NCI-H748 (cell line): ENCODE measurements around the gene ZBTB16.

ENCODE experiments used
- DNase-seq: peaks from one replicate; lab custom pipeline; 2025; ENCODE audit not compliant: unreplicated experiment; lab: John Stamatoyannopoulos, UW

ZBTB16 gene

DNA sequence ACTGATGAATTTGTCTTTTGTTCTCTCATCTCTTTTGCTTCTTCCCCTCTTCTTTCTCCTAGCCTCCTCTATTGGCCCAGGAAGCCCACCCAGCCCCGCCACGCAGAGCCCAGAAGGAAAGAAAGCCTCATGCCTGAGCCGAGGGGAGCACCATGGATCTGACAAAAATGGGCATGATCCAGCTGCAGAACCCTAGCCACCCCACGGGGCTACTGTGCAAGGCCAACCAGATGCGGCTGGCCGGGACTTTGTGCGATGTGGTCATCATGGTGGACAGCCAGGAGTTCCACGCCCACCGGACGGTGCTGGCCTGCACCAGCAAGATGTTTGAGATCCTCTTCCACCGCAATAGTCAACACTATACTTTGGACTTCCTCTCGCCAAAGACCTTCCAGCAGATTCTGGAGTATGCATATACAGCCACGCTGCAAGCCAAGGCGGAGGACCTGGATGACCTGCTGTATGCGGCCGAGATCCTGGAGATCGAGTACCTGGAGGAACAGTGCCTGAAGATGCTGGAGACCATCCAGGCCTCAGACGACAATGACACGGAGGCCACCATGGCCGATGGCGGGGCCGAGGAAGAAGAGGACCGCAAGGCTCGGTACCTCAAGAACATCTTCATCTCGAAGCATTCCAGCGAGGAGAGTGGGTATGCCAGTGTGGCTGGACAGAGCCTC is 3.8 kb downstream of the ZBTB16 start:
- DNase-seq, result no peak

GRCh38 chr11:114063829-114064201 is 4.3 kb downstream of the ZBTB16 start:
- no peak for DNase-seq

GRCh38 chr11:114064216-114064615 is 4.7 kb downstream of the ZBTB16 start:
- no peak for DNase-seq

GRCh38 chr11:114065094-114065493 is 5.6 kb downstream of the ZBTB16 start:
- DNase-seq, result no peak

DNA sequence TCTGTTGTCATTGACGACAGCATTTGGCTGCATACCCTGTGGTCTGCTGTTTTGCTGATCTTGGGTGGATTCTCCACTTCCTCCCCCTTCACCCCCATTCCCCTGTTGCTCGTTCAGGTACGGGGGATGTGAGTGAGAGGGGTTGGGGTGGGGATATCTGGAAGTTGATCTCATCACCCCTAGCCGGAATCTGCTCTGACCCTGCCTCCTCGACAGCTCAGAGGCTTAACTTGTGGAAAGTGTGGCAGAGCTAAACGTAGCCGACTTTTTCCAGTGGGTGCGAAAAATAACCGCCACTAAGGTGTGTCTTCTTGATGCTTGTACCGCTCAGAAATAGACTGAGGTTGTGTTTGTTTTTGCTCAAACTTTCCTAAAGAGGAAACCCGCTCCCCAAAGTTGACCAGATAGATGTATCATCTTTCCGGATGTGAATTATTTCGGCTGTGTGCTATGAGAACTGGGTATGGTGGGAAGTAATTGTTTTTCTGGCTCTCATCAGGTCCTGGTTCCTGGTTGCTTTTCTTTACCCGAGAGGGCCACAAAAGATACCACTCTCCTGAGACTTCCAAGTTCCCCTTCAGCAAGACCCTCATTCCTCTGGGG is 6.6 kb downstream of the ZBTB16 start:
- no peak for DNase-seq

GRCh38 chr11:114068327-114068726 is 8.8 kb downstream of the ZBTB16 start:
- no peak for DNase-seq

GRCh38 chr11:114070464-114071139 is 11.1 kb downstream of the ZBTB16 start:
- no peak for DNase-seq

DNA sequence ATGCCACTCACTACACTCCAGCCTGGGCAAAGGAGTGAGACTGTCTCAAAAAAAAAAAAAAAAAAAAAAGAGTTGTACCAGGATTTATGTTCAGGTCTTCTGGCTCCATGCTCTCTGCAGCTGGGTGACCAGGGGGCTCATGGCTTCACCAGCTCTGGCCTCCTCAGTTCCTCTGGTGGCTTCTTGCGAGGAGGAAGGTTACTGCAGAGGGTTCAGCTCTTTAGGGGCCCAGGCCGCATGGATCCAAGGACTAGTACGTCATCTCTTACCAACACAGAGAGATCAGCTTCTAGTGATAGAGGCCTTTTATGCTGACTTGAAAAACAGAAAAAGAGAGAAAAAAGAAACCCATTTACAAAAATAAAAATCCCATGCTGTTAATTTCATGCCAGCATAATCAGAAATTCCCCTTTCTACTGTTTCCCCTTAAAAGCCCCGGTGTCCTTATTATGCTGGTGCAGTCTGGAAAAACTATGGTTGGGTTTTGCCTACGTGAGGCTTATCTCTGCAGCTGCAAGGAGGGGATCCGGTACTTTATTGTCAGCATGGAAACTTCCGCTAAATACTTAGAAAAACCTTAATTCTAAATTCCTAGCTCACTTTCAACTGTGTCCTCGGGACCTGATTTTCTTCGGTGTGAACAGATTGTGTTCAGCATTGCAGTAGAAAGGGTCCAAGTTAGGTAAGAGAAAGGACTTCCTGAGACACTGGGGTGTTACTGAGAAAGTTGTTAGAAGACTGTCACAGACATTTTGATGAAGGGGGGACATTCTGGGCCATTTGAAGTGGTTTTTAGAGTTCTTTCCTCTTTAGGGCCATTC is 13.7 kb downstream of the ZBTB16 start:
- no peak for DNase-seq

DNA sequence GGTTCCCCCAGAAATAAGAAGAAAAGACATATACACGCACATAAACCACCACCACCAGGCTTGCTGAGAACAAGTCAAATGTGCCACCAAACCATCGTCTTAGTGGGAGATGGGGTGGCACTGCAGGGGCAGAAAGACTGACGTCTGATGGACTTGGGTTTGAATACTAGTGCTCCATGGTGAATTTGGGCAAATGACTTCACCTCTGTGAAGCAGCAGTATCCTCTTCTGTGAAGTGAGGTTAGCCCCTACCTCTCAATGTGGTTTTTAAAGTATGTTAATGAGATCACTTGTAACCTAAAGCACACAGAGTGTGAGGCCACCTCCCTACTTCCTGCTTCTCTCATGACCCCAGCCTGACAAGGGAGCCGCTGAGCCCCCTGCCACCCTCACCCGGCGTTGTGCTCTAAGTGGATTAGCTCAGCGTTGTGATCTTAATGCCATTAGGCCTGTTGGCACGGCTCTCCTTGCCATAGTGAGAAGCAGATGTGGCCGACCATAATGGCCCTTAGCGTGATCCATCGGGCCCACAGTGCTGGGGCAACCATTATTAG is 14.4 kb downstream of the ZBTB16 start:
- no peak for DNase-seq

DNA sequence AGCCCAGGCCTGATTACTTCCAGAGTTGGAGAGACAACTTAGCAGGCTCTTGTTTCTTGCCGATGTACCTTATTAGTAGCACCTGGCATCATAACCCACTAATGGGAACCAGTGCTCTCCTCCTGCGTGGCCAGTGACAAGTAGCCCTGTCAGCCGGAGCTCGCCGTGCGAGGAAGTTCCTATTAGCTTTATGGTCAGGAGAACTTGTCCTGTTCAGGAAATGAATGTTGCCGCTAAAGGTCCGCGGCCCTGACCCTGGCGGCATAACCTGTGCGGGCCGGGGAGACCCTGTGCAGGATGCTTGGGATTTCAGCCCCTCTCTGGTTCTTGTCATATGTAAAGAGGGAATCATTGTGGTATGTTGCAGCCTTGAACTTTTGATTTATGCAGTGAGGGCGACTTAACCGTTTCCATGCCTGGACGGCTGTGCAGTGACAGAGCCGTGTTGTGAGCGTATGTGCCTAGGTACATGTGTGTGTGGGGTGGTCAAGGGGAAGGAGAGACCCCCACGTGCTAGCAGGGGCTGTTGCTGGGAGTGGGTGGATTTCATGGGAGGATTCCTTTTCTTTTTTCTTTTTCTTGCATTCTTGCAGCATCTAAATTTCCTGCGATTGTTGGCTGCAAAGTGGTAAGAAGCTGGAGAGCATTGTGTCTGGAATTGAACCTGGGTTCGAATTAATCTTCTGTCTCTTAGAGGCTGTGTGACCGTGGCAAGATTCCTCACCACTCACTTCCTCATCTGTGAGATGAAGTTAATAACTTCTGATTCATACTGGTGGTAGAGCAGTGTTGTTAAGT is 15.2 kb downstream of the ZBTB16 start:
- no peak for DNase-seq

- DNase-seq, result no peak
These were observed 15.8 kb downstream of the ZBTB16 start for GRCh38 chr11:114075344-114075610.

DNA sequence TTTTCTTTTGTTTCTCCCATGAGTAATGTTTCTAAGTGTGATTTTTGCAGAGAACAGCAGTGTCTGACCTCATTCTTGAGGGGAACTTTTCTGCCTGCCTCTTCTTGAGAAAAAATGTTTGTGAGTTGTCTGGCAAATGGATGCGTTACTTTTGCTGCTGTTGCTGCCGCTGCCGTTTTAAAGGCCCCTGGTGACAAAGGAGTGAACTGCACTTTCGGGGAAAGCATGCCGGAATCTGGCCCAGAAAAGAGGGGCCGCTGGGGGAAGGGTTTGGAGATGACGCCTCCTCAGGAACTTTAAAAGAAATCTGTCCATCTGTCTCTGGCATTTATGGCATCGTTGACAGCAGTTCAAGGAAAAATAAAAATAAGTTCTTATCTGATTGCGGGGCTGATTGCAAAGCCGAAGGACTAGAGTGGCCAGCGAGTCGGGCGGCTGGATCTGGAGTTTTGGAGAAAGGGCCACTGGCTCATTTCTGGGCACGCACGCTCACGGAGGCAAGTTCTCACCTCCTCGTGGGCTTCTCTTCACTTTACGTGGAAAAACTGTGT is 16.5 kb downstream of the ZBTB16 start:
- DNase-seq, result peak; percentile 14

DNA sequence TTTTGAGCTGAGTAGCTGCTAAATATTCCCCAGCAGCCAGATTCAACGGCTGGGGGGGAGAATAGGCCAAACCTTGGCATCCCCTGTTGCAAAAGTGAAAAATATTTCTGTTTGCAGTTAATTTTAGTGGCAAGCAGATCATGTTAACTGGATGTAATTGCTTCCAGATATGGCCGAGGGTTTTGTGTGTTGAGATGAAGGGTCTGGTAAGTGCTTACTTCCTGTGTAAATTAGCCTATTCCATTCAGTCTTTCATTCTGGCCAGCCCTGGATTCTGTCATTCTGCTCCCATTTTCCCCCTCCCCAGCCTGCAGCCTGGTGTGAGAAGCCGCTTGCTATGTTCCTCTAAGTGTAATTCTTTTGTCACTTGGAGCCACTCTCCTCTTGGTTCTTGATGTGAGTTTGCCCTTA is 17.4 kb downstream of the ZBTB16 start:
- peak; percentile 91 for DNase-seq

- DNase-seq, result peak; percentile 66
These were observed 18.2 kb downstream of the ZBTB16 start for GRCh38 chr11:114077482-114078305.

GRCh38 chr11:114078423-114078822 is 18.9 kb downstream of the ZBTB16 start:
- DNase-seq, result peak; percentile 51

- DNase-seq, result no peak
These were observed 20.1 kb downstream of the ZBTB16 start for GRCh38 chr11:114079511-114080065.

GRCh38 chr11:114080219-114080618 is 20.7 kb downstream of the ZBTB16 start:
- peak; percentile 1 for DNase-seq

- no peak for DNase-seq
These were observed 21.3 kb downstream of the ZBTB16 start for GRCh38 chr11:114080769-114081168.
